ENCODE data around the gene CMSS1. TPM values are rescaled to one million over a fixed set of nuclear protein-coding genes. Genes with fewer than 3 reads are reported as not detected.

Gene CMSS1
- total RNA-seq, 2 donors from 2014 or later: 8.2 to 9.5 TPM

DNA sequence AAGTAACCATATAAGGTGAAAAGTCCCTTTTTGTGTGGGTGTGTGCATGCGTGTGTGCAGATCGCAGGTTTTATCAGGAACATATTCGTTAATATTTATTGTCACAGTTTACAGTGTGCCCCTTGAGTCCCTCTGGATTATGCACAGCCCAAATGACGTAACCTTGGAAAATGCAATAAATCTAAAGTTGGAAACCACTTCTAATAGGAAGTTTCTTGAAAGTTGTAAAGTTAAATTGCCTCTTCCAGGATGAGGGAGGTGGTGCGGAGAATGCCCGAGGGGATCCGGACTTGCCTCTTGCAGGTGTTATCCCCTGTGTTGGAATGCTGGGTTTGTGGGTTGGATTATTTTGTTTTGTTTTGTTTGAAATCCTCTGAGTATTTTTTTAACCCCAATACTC, 143.3 kb downstream of the CMSS1 start:
- DNase-seq (peak in 1 of 2 donors; percentile 17), ATAC-seq (peak; percentile 72)
- intact Hi-C loops (cut with DNase I, micrococcal nuclease): no loop called here

DNA sequence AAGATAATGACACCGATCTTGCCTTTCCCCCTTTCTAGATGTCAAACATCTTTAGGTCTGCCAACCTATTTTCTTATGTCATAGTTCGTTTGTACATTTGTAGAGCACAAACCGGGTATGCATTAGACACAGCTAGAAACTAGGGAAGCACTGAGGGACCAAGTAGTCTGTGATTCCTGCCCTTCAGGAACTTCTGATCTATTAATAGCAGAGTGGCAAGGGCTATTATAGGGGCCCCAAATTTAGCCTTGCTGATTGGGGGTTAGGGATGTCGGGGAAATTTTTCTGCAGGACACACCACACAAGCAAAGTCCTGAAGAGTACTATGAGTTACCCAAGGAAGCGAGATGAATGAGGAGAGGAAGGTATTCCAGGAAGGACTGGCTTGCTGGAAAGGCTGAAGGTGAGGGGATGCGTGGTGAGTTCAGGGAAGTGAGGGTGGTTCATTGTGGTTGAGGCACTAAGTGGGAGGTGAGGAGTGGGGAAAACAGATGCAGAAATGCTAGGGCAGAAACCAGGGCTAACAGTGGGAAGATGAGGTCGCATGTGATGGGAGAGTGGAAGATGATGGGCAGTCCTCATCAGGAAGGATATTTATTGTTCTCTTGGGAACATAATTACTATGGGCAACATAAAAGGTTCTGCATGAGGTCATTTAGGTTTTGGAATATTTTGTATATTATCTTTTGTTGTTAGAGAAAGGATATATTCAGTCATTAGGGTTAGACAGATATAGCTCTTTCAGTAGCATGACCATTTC, 144.3 kb downstream of the CMSS1 start:
- no peak for ATAC-seq
- intact Hi-C loops (cut with DNase I, micrococcal nuclease): no loop called here
- no peak for DNase-seq

DNA sequence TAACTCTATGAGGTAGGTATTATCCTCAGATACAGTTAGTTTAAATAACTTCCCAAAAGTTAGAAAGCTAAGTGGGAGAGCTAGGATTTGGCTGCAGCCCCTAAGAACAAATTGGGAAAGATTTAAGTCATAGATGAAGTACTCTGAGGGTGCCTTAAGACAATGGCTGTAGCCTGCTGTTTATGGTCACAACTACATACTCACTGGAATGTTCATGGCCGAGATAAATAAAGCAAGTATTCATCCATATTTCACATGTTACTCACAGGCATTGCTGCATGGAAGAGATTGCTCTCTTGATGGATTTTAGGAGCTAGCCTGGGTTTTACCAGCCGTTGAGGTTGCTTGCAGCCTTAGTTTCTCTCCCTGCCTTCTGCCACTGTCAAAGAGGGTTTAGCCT, 145.0 kb downstream of the CMSS1 start:
- intact Hi-C loops (cut with DNase I, micrococcal nuclease): no loop called here
- ATAC-seq (no peak), DNase-seq (no peak)

DNA sequence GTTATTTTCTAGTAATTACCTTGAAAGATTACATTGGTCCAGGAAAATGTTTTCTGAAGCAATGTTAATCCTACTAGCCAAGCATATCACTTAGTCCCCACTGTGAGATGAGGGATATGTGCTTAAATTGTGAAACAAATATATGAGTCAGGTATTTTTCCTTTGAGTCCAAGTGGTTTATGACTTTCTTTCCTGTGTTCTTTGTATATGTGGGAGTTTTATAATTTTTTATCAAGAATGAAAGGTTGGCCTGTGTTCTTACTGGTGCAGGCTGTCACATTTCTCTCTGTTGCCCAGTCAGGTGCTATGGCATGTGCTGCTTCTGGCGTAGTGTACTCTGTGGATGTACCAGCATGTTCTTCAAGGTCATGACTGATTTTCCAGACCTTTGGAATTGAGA, 147.4 kb downstream of the CMSS1 start:
- peak; percentile 49 for ATAC-seq
- DNase-seq: no peak
- intact Hi-C loops (cut with DNase I, micrococcal nuclease): no loop called here

DNA sequence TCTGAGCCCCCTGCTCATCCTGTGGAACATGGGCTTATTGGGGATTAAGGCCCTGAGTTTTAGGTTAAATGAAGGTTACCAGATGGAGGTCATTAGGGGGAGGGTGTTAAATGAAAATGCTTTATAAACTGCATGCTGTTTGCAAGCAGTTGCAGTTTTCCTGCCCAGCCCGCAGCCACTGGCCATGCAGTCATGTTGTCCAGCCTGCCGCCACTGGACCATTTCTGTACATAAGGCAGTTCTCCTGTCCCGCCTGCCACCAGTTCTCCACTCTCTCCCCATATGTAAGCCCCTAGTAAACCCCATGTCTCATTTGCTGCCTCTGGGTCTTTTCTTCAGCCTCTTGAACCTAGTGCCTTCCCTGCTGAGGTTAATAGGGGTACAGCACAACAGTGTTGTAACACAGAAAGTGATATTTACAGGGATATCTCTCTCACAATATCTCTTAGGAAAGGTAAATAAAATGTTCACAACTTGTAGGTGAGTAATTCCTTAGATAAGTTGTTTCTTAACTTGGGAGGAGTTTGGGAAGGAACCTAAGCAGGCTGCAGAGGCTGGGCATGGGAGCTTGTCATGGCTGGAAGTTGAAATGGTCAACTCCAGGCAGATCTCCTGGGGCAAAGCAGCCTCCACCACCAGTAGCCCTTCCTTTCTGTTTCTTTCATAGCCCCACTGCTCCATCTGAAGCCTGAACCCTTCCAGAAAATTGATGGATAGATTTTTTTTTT, 148.2 kb downstream of the CMSS1 start:
- intact Hi-C loops (cut with DNase I, micrococcal nuclease): no loop called here

DNA sequence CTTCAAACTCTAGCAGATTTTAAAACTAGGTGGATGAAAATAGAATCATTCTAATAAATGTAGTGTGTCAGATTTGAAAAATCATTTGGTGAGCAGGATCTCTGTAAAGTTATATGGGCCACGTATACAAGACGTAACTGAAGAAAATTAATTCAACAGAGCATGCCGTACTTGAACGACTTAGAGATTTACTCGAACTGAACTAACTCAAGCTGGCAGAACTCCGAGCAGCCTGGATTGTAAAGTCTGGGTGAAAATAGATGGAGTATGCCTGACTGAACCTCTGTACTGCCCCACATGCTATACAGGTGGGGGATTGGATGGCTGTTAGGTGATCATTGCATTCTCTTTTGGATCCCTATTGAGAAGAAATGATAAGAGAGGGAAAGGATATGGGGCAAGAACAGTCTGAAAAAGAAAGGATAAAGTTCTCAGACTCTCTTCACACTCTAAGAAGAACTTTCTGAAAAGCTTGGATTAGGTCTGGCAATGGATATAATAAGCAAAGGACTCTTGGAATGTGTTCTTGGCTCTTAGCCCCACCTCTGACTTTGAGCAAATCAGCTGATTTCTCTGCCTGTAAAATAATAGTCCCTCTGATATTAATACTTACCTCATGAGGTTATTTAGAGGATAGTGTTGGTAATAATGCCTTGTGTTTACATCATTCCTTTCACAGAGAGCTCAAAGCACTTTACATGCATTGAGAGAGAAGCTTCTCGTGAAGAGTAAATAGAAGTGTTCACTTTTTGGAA, 149.2 kb downstream of the CMSS1 start:
- ATAC-seq (no peak), DNase-seq (no peak)
- intact Hi-C loops (cut with DNase I, micrococcal nuclease): no loop called here

More for the DNA sequence above, 148.2 kb downstream of the CMSS1 start:
- ATAC-seq: no peak
- no peak for DNase-seq

DNA sequence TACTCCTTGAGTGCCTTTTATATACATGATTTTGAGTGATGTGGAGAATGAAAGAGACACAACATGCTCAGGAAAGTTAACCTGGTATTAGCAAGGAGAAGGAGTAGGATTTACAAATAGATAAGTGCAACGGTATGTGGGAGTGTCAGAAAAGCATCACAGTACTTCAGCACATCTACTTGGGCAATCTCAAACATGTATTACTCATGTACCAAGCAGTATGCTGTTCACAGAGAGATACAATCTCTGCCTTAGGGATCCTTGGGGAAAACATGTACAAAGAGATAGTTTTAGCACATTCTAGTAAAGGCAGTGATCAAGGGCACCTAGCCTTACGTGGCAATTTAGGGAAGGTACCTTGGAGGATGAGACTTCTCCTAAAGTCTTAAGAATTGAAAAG, 150.1 kb downstream of the CMSS1 start:
- ATAC-seq: no peak
- intact Hi-C loops (cut with DNase I, micrococcal nuclease): no loop called here
- no peak for DNase-seq

DNA sequence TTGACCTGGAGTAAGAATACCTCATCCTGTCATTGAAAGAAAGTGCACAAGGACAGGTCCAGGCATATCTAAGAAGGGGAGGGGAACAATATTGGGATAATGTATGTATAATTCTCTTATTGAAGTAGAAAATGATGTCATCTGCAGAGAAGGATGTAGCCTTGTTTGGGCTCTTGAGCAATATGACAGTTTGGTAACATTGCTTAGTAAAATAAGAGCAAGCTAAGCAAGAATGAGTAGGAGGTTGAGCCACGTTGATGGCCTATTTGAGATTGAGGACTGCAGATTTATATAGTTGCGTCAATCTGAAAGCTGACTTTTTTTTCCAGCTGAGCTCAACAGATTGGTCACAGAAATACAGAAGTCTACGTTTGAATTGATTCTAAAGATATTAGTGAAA, 151.5 kb downstream of the CMSS1 start:
- ATAC-seq: no peak
- no peak for DNase-seq
- intact Hi-C loops (cut with DNase I, micrococcal nuclease): no loop called here

DNA sequence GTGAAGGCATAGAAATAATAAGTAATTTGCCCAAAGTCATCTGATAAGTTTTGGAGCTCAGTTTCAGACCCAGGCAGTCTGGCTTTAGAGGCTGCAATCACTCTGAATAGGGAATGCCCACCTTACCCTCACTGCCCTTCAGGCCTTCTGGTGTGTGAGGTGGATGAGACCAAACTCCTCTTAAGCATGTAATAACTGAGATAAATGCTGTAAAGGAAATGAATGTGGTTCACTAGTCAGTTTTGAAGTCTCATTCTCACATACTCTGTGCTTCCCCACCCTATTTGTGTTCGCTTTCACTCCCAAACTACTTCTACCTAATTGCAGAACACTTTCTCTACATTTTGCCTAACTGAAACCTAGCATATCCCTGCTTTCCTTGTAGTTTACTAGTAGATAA, 152.5 kb downstream of the CMSS1 start:
- intact Hi-C loops (cut with DNase I, micrococcal nuclease): no loop called here
- DNase-seq (no peak), ATAC-seq (no peak)

DNA sequence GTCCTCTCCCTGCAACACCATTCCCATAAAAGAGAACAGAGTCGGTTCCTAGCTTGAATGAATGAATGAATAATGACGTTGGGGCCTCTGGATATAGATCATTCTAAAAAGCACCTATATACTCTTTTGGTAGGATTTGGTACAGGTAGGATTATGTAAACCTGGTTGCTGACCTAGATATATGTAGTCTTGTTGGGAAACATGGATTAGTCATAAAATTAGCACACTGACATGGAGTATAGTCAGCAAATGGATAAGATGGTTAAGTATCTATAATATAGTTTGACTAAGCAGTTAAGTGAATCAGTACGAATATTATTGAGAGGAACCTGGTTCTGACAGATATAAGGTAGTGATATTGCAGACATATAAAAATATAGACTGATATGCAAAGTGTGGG, 154.1 kb downstream of the CMSS1 start:
- no peak for DNase-seq
- intact Hi-C loops (cut with DNase I, micrococcal nuclease): no loop called here
- ATAC-seq: no peak

DNA sequence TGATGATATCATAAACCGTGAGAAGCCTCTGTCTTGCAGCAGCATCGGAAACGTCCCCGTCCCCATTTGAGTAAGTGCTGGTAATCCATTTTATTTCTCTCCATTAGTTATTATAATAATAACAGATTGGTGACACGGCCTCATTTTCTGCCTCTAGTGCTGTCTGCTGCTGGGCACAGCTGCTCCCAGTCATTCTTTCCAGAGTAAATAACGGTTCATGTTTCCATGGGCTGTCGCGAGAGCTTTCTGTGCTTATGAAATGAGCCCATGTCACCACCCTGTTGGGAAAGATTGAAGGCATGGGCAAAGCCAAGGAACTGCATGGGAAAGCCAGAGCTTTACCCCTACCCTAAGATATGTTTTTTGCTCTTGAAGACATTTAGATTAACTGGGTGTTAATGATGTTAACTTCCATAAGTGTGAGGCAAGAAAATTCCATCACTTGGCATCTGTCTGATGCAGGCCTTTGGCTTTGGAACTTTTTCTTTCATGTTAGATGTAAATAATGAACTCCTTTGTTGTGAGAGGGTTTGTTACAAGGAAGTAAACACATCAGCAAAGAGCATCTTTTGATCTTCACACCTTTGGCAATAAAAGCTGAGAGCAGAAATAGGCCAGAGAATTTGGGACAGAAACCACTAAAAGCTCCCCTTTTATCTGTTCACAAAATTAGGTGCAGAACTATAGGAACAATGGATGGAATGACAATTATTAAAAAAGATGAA, 154.9 kb downstream of the CMSS1 start:
- intact Hi-C loops (cut with DNase I, micrococcal nuclease): no loop called here
- DNase-seq (no peak), ATAC-seq (no peak)

DNA sequence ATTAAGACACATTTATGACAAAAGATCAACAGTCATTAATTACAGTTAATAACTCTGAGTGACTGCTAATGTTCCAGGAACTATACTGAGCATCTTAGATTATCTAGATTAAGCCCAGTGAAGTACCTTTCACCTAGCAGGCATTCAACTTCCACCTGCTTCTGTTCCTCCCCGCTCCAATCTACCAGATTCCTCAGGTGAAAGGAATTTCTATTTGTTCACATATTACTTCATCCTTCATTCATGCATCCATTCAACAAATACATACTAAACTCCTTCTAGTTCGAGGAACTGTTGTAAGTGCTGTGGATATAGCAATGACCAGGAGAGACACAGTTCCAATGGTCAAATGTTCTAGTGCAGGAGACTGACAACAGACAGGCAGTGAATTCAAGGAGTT, 157.3 kb downstream of the CMSS1 start:
- DNase-seq (no peak), ATAC-seq (no peak)
- intact Hi-C loops (cut with DNase I, micrococcal nuclease): no loop called here

DNA sequence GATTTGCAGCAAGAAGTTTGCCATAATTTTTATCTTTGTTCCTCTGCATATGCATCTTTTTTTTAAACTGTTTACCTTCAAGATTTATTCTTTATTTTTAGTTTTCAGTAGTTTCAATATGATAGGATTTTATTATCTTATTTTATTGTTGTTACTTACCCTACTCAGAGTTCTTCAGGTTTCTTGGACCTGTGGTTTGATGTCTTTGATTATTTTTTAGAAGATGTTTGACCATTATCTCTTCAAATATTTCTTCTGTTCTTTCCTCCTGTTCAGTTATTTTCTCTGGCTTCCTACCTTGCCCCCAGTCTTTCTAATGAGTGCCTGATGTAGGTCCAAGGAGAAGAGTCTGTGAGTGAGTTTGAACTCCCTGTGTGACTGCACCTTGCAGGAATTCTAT, 158.9 kb downstream of the CMSS1 start:
- ATAC-seq (no peak), DNase-seq (no peak)
- intact Hi-C loops (cut with DNase I, micrococcal nuclease): no loop called here

DNA sequence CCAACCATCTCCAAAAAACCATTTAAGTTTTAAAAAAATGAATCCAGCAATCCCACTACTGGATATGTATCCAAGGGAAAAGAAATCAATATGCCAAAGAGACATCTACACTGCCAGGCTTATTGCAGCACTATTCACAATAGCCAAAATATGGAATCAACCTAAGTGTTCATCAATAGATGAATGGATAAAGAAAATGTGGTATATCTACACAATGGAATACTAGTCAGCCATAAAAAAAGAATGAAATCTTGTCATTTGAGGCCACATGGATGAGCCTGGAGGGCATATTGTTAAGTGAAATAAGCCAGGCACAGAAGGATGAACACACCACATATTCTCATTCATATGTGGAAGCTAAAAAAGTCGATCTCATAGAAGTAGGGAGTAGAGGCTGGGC, 160.6 kb downstream of the CMSS1 start:
- DNase-seq: no peak
- intact Hi-C loops (cut with DNase I, micrococcal nuclease): no loop called here
- ATAC-seq: no peak

DNA sequence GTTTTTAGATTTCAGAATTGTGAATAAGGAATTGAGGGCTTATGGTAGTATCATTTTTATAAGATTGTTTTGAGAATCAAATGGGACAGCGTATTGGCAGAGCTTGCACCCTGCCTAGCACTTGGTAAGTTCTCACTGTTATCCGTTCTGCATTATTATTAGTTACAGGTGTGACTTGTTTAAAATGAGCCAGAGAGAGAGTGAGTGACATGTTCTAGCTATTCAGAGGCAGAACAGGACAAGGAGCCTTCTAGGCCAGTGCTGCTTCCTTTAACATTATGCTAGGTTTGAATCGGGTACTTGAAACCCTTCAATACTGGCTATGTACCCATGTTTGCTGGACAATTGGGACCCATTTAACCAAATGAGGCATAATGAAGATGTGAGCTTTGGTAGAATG, 162.9 kb downstream of the CMSS1 start:
- DNase-seq: no peak
- intact Hi-C loops (cut with DNase I, micrococcal nuclease): no loop called here
- no peak for ATAC-seq

DNA sequence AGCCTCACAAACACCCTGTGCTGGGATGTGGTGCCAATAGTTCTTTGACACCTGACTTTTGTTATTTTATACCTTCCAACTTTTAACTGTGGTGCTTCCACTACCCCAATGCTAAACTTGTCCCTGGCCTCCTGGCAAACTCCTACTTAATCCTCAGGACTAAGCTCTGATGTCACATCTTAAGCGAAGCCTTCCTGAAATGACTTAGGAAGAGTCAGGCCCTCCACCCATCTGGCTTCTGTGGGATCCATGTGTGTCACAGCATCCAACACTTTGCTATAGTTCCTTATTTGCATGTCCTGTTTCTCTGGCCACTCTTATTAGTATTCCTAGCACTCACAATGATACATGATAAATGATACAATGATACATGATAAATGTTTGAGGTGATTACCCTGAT, 163.5 kb downstream of the CMSS1 start:
- intact Hi-C loops (cut with DNase I, micrococcal nuclease): no loop called here
- ATAC-seq (no peak), DNase-seq (no peak)

DNA sequence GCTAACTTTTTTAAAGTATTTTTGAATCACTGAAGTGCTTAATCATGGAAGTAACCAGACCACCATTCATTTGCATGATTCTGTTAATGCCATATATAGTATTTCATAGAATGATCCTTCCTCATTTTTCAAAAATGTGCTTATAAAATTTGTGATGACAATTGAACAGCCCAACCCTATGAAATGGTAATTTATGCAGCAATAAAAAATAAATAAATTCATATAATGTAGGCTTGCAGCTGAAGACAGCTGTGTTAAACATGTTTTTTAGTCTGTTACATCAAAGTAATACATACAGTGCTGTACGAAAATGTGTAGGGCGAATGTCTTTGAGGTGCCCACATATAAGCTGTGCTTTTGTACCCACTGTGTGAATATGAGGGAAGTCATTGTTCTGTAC, 165.0 kb downstream of the CMSS1 start:
- intact Hi-C loops (cut with DNase I, micrococcal nuclease): no loop called here
- DNase-seq (no peak), ATAC-seq (no peak)

DNA sequence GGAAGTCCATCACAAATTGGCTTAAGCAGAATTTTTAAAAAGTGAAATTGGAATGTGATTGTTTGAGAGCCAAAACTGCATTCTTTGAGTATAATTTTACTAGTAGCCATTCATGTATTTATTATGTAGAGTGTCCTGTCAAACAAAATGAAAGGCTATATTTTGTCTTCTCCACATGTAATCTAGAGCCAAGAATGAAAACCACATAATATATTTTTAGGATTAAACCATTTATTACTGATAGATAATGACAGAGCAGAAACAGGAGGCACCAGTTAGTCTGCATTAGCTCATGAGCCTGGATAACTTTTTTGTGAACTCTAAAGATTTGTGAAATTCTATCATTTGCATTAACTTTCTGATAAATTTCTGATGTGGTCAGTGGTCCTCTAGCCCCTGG, 166.5 kb downstream of the CMSS1 start:
- DNase-seq (no peak), ATAC-seq (no peak)
- intact Hi-C loops (cut with DNase I, micrococcal nuclease): no loop called here

DNA sequence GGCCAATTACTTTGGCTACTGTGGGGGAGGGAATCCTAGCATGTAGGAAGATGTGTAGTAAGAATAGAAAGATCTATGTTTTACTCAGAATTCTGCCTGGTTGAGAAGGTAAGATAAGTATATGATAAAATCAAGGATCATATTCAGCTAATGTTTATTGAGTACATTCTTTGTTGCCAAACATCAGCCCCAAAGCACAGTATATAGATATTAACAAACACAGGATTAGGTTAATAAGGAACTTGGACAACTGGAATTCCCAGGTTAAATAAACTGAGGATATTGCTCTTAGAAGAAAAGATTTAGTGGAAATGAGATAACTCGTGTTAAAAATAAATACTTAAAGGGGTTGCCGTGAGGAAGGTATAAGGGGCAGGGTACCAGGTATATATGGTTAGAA, 167.0 kb downstream of the CMSS1 start:
- no peak for DNase-seq
- intact Hi-C loops (cut with DNase I, micrococcal nuclease): no loop called here
- ATAC-seq: no peak

All from left colon (tissue), 2 donors.